Stimulated activated CD8-positive, alpha-beta memory T cell treated with anti-CD3 and anti-CD28 coated beads, Interleukin-4, amount 100 ng/mL, for 24 hours (primary cell): ENCODE data around the gene MROH9.

Source experiments
- DNase-seq: peaks from one replicate; pipeline ENCODE4 v3.0.0-alpha.2; 2020; ENCODE audit warnings: low read depth

Gene MROH9

GRCh38 chr1:170967042-170967910, 31.9 kb downstream of the MROH9 start:
- DNase-seq = no peak

DNA sequence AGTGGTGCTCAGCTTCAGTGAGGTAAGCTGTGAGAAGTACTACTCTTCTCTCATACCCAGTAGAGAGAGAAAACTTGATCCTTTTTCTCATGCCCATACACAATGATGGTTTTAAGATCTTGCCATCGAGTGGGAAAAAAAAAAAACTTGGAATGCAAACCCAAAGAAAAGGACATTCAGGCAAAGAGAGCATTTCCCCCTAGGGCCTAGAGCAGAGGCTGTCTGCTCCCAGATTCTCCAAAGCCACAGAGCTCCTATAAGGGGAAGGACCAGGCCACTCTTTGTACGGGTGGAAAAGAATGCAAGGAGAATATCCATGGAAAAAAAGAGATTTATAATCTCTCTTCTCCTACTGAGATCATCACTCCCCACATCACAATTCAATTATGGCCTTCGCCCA, 34.9 kb downstream of the MROH9 start:
- DNase-seq = no peak

DNA sequence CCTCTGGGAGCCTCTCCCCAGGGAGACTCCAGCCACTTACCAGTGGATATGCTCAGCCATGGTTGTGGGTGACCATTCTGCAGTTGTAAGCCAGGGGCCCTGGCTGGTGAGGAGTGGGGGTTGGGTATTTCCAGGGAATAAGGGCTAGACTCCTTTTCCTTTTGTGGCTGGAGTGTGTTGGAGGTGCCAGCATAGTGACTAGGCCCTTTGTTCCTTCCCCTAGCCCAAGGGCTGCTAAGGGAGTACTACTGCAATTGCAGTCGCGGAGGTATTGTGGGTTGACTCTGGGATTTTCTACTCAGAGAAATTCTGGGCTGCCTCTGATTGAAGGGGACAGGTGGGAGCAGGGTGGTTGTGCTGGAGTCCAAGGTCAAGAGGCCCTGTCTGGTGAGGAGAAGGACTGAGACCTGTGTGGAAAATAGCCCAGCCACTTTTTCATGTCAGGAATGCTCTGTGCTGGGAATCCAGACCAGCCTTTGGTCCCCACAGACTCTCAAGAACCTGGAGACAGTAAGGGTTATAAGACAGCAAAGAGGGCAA, 43.1 kb downstream of the MROH9 start:
- no peak for DNase-seq

GRCh38 chr1:170985406-170985805, 50.1 kb downstream of the MROH9 start:
- DNase-seq = no peak

DNA sequence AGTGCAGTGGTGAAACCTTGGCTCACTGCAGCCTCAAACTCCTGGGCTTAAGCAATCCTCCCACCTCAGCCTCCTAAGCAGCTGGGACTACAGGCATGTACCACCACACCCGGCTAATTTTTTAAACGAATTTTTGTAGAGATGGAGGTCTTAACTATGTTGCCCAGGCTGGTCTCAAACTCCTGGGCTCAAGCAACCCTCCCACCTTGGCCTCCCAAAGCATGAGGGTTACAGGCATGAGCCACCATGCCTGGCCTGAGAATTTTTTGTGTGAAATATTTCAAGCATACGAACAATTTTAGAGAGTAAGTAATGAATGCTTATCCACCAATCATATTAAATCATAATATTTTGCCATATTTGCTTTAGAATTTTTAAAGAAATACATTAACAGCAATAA, 51.6 kb downstream of the MROH9 start:
- DNase-seq = no peak

DNA sequence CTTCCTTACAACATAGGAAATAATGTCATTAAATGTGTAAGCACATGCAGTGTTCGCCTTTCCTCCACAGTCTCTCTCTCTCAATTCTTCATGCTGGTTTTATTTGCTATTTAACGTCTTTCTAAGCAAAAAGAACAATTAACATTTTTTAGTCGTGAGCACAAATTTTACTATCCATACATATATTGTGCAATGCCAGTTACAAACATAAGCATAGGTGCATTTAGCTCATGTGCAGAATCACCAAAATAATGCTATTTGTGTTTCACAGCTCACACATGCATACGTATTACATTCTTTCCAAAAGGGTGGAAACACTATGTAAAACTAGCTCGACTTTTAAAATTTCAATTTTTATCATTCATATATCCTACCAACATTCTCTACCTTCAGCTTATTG, 52.1 kb downstream of the MROH9 start:
- DNase-seq = no peak

- DNase-seq = no peak
Measured at GRCh38 chr1:170993151-170993550, 57.8 kb downstream of the MROH9 start.

DNA sequence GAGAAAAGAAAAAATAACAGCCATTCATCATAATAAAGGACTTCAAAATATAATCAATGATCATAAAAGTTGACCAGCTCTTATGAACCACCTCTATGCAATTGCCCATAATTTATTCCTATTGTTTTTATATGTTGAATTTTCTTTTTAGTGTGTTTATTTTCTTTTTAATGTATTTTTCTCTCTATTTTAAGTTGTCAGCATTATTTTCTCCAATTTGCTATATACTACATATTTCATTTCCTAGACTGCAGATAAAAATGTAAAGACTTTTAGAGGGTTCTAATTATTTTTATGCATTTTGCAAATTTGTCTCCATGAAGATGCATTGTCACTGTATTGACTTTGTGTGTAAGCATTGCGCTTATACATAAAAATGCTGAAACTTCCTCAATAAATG, 58.4 kb downstream of the MROH9 start:
- no peak for DNase-seq

DNA sequence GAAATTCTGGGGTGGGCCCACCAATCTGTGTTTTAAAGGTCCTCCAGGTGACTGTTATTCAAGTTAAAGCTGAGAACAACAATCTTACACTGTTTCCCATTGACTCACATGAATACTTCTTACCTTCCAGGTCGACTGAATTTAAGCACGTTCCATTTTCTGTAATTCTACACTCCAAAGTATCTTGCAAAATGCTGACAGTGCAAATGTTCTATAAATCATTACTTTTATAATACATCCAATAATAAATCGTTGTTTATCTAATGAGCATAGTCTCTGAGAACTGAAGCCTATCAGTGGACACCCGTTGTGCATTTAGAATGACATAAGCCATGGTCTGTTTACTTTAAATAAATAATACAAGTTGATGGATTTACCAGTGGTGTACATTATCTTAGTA, 79.5 kb downstream of the MROH9 start:
- DNase-seq = no peak

- no peak for DNase-seq
Measured at GRCh38 chr1:171017426-171017825, 82.1 kb downstream of the MROH9 start.

DNA sequence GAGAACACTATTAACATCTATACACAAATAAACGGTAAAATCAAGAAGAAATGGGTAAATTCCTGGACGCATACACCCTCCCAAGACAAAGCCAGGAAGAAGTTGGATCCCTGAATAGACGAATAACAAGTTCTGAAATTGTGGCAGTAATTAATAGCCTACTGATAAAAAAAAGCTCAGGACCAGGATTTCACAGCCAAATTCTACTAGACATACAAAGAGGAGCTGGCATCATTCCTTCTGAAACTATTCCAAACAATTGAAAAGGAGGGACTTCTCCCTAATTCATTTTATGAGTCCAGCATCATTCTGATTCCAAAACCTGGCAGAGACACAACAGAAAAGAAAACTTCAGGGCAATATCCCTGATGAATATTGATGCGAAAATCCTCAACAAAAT, 84.6 kb downstream of the MROH9 start:
- no peak for DNase-seq

DNA sequence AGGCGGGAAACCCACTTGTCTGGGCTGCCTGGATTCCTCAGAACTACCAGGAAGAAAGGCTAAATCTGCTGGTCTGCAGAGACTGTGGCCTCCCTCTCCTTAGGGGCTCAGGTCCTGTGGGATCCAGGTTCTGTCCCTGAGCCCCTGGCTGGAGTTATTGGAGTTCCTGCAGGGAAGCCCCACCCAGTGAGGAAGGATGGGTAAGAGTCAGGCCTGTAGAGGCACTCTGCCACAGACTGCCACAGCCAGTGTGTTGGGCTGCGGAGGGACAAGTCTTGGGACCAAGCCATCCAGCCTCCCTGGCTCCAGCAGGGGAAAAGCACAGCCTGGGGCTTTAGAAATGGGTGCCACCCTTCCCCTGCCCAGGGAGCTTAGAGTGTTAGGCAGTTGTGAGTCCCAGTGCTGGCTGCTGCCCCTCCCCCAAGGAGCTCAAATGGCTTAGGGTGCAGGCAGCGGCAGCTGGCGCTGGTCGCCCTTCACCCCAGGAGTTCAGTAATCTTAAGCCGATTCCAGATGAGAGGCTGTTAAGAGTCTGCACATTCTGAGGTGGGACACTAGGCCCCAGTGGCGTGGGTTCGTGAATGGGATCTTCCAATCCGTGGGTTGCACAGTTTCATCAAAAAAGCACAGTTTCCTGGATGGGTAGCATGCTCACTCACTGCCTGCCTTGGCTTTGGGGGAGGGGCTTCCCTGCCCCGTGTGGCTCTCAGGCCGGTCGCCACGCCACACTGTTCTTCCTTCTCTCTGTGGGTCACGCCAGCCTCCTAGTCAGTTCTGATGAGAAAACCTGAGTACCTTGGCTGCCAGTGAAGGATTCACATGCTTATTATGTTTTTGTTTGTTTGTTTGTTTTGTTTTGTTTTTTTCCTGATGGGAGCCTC, 97.7 kb downstream of the MROH9 start:
- DNase-seq = no peak

DNA sequence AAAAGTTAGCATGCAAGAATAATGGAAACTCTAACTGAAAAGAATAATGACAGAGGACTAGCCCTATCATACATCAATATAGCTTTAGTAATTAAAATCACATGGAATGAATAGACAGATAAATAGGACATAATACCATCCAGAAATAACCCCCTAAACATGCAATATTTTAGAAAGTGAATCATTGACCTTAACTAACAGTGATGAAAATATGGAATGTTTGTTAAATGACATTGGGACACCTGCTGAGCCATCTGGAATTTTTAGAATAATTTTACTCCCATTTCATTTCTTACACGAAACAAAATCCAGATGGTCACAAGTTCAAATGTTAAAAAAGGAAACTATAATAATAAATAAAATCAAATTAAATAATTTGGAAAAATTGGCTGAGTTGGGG, 102.3 kb downstream of the MROH9 start:
- DNase-seq = no peak

GRCh38 chr1:171038284-171038683, 103.0 kb downstream of the MROH9 start:
- no peak for DNase-seq

DNA sequence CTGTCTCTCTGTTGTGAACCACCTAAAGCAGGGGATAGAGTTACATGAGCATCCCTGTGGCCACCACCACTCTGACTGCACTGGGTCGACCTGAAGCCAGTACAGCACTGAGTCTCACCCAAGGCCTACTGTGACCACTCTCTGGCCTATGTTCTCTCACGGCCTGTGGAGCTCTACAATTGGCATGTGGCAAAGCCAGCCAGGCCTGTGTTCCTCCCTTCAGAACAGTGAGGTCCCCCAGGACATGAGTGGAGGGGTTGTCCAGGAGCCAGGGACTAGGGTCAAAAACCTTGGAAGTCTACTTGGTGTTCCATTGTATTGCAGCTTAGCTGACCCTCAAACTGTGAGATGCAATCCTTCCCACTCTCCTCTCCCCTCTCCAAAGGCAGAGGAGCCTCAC, 112.7 kb downstream of the MROH9 start:
- no peak for DNase-seq

GRCh38 chr1:171052977-171053376, 117.6 kb downstream of the MROH9 start:
- DNase-seq = no peak

DNA sequence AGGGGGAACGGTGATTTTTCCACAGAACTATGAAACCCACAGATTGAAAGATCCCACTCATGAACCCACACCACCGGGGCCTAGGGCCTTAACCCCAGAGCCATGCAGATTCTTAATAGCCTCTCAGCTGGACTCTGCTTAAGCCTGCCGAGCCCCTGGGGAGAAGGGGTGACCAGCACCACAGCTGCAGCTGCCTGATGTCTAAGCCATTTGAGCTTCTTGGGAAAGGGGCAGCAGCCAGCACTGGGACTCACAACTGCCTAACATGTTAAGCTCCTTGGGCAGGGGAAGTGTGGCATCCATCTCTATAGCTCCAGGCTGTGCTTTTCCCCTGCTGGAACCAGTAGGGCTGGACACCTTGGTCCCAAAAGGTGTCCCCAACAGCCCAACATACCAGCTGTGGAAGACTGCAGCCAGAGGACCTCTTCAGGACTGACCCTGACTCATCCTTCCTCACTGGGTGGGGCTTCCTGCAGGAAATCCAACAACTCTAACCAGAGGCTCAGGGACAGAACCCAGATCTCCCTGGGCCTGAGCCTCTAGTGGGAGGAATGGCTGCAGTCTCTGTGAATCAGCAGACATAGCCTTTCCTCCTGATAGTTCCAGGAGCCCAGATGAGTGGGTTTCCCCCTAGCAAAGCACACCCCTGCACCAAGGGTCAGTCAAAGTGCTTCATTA, 120.8 kb downstream of the MROH9 start:
- no peak for DNase-seq

- DNase-seq = no peak
Measured at GRCh38 chr1:171061425-171062143, 126.2 kb downstream of the MROH9 start.

- DNase-seq = no peak
Measured at GRCh38 chr1:171062902-171063301, 127.6 kb downstream of the MROH9 start.

GRCh38 chr1:171075041-171075440, 139.7 kb downstream of the MROH9 start:
- DNase-seq = no peak

- DNase-seq = no peak
Measured at GRCh38 chr1:171081314-171081753, 146.0 kb downstream of the MROH9 start.

- no peak for DNase-seq
Measured at GRCh38 chr1:171081763-171082201, 146.4 kb downstream of the MROH9 start.
